SU-DHL-6 (cell line): ENCODE data around the gene PTP4A2.

Experiments
- CTCF ChIP-seq: fragments of 200-600 bp; sonication (generic); IDR thresholded peaks from one replicate; pipeline ENCODE4 v1.5.1; 2017; ENCODE audit warnings: antibody characterized with exemption, mild to moderate bottlenecking, low read length, moderate library complexity; ENCODE audit not compliant: insufficient read depth, poor library complexity, severe bottlenecking
- EZH2phosphoT487 ChIP-seq: fragments of 200-600 bp; sonication (generic), shearing (Covaris generic); conservative IDR thresholded peaks from 2 replicates; pipeline ENCODE4 v1.6.1; 2018; ENCODE audit warnings: mild to moderate bottlenecking, antibody characterized with exemption, low read length, moderate library complexity, mixed read lengths

- no peak for TF ChIP-seq CTCF
- TF ChIP-seq EZH2phosphoT487: no peak
Observed at GRCh38 chr1:31981972-31982371, 43.8 kb upstream of the PTP4A2 start.
